A673 (cell line): ENCODE measurements around the gene AIMP2.

Experiments
- EZH2 ChIP-seq: fragments of 200-600 bp; sonication (generic); IDR thresholded peaks from 2 replicates; pipeline ENCODE4 v1.6.1; 2017; ENCODE audit warnings: borderline replicate concordance, low read depth, mild to moderate bottlenecking, mixed read lengths, antibody characterized with exemption, low read length; ENCODE audit not compliant: poor library complexity, severe bottlenecking
- TF ChIP-seq, protein P1 (sequence below): fragments of 300-800, 200-600 bp; sonication (generic); conservative IDR thresholded peaks from 2 replicates; pipeline ENCODE4 v1.5.1; 2017; ENCODE audit warnings: low read depth, mild to moderate bottlenecking, antibody characterized with exemption, low read length, moderate library complexity, mixed read lengths

DNA sequence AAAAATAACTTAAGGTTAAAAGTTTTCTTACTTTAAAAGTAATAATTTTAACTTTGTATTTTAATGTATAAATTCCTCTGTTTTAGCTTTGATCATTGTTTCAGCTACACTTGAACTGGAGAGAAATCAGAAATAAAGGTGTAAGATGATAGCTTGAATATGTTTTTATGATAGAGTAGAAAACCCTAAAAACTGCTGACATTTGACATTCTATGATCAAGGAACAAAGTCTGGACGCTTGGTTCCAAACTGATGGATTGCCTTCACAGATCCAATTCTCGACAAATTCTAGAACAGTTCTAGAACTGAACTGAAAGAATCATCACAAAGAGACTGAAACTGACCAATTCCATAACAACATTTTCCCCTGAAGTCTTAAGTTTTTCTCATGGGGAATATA lies 21.9 kb downstream of the AIMP2 start, which contains the start of gene ANKRD61:
- TF ChIP-seq, protein P1, sequence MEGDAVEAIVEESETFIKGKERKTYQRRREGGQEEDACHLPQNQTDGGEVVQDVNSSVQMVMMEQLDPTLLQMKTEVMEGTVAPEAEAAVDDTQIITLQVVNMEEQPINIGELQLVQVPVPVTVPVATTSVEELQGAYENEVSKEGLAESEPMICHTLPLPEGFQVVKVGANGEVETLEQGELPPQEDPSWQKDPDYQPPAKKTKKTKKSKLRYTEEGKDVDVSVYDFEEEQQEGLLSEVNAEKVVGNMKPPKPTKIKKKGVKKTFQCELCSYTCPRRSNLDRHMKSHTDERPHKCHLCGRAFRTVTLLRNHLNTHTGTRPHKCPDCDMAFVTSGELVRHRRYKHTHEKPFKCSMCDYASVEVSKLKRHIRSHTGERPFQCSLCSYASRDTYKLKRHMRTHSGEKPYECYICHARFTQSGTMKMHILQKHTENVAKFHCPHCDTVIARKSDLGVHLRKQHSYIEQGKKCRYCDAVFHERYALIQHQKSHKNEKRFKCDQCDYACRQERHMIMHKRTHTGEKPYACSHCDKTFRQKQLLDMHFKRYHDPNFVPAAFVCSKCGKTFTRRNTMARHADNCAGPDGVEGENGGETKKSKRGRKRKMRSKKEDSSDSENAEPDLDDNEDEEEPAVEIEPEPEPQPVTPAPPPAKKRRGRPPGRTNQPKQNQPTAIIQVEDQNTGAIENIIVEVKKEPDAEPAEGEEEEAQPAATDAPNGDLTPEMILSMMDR, result no peak
- no peak for TF ChIP-seq EZH2
